Neural progenitor cell (in vitro differentiated cells): ENCODE measurements around the gene CFHR4.
"Not testable (repeated sequence)": the region's sequence is repeated elsewhere in the genome, so short reads cannot be mapped to it uniquely, and the experiment has no call there.

Source experiments
- CTCF ChIP-seq: fragments of 200-600 bp; sonication (generic); IDR thresholded peaks from 2 replicates; pipeline ENCODE4 v1.5.1; 2017; ENCODE audit warnings: antibody characterized with exemption, mild to moderate bottlenecking
- EZH2 ChIP-seq: fragments of 200-600 bp; sonication (generic); IDR thresholded peaks from 2 replicates; pipeline ENCODE4 v1.6.1; 2017; ENCODE audit warnings: antibody characterized with exemption, mild to moderate bottlenecking, moderate library complexity
- EZH2phosphoT487 ChIP-seq: fragments of 200-600 bp; sonication (generic); IDR thresholded peaks from 2 replicates; pipeline ENCODE4 v1.6.1; 2017; ENCODE audit warnings: antibody characterized with exemption

- TF ChIP-seq EZH2, CTCF, EZH2phosphoT487: not testable (repeated sequence)
Measured at GRCh38 chr1:196926839-196927238, 39.0 kb downstream of the CFHR4 start.
